ENCODE data around the gene UCN2. TPM values are rescaled to one million over a fixed set of nuclear protein-coding genes. Genes with fewer than 3 reads are reported as not detected.
A peak's percentile ranks its signal among the peaks of the same experiment; 100 is the strongest.
"Not testable (repeated sequence)": the region's sequence is repeated elsewhere in the genome, so short reads cannot be mapped to it uniquely, and the experiment has no call there.

UCN2 gene
- total RNA-seq, 1 donor from 2014 or later, result not detected

DNA sequence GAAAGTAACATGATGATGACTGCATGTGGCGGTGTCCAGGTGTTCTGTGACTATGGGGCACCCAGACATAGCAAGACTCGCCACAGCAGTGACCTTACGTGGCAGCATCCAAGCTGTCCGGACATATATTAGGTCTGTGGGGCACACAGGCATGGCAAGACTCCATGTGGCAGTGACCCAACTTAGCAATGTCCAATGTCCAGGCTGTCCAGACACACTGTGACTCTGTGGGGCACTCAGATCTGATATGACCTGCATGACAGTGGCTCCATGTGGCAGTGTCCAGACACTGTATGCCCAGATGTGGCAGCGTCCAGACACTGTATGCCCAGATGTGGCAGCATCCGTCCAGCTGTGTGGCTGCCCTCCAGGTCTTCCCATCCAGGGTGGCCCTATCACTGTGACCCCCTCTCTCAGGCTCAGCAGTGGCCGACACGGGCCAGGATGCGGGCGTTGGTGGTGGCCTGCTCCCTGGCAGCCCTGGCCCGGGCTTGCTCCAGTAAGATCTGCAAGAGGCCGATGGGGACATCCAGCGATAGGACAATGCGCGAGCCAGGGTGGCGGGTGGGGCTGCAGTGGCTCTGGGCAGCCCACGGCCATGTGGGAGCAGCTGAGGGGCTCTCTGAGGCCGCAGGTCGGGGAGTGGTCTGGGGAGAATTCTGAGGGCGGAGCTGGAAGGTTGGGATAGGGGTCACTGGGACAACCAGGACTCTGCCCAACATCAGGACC, 1.1 kb downstream of the UCN2 start:
- DNase-seq (ENCODE audit: low read depth in 2 of 2), result no peak

DNA sequence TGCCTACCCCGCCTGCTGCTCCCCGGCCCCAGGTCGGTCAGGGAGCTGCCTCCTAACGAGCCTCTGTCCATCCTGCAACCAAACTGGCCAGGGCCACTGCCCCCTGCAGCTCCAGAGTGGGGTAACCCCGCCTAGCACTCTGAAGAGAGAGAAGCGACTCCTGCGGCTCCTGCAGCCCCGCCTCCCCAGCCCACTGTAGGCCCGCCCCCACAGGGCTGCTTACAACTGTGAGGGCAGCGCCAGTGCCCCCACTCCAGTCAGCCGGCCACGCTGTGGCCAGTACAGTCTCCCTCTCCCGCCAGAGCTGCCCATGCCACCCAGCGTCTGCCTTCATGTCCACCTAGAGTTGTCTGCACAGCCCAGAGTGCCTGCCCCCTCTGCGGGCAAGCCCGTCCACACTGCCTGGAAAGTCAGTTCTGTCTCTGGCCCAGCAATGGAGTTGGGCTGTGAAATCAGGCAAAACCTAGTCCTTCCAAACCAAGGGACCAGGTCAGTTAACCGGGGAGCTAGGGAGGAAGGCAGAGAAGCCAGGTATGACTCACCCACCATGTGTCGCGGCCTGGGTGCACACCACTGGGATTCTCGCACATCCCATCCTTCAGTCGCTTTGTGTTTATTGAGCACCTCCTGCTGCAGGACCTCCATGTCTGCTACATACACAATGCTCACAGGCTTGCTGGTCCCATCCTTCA, 2.4 kb downstream of the UCN2 start:
- DNase-seq (ENCODE audit: low read depth in 2 of 2), result peak; percentile 25 to 37

DNA sequence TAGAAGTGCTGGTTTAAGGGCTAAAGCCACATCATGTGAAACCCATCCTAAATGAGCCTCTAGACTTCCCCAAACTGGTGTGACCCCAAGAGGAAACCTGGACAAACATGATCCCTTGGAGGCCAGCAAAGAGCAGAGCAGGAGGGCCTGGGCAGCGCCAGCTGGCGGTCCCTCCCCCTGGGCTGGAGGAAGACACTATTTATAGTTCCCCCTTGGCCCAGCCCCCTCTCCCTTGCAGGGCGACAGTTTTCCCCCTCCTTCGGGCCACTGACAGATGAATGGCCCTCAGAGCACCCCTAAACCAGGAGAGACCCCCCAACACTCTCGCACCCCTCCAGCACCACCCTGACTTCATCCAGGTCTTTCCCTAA, 2.9 kb downstream of the UCN2 start:
- no peak for DNase-seq (ENCODE audit: low read depth in 2 of 2)

DNA sequence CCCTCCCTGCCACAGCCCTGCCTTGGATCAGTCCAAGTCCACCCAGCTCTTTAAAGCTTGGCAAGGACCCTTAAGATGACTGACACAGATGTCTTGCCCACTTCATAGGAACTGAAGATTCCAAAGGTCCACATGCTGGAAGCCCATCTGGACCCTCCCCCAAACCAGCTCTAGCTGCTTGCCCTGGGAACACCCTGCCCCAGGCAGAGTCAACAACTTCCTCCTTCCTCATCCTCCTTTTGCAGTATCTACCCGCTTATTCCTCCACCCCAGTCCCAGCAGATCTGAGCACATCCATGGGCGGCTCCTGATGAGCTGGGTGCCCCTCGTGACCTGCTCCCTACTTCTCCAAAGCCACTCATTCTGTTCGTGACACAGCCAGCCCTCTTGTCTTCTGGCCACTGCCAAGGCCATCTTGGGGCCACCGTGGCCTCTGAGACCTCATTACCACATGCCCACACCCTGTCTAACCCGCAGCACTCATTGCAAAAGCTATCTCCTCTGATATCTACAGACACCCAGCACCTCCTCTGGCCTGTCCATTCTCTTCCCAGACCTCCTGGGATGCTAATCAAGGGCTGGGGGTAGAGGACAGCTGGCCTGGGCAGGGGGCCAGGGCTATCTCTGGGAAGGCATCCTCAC, 5.0 kb downstream of the UCN2 start:
- DNase-seq (ENCODE audit: low read depth in 2 of 2), result no peak

DNA sequence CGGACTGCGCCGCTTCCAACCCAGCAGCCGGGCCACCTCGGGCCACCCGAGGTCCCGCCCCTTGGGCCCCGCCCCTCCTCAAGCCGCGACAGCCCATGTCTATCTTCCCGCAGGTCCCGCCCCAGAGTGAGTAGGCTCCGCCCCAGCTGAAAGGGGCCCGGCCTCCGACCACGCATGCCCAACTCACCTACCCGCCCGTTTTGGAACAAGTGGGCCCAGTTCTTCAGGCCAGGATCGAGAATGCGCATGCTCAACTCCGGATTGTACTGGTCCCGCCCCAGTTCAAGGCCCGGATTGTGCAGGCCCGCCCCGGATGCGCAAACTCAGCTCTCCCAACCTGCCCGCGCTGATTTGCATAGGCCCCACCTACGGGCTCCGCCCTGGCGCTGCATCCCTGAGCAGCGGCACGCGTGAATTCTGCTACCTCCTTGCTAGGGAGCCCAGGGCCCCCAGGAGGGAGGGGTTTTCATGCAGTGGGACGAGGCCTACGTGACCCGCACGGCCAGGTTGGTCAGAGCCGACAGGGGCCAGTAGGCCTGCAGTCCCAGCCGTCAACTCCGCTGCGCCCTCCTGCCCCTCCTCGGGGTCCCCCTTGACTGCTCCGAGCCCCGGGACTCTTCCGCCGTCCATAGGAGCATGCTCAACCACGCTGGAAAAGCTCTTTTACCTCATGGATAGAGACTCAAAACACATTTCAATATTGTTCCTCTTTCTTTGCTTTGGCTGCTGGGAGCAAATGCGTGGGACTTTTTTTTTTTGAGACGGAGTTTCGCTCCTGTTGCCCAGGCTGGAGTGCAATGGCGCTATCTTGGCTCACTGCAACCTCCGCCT, 6.6 kb downstream of the UCN2 start, which contains the start of gene PFKFB4:
PFKFB4 (minus strand) TSS at position 8 of the 831 bp plus-strand sequence. CDS start 26 bp downstream, outside the sequence.
- peak; percentile 98 to 99 for DNase-seq (ENCODE audit: low read depth in 2 of 2)

DNA sequence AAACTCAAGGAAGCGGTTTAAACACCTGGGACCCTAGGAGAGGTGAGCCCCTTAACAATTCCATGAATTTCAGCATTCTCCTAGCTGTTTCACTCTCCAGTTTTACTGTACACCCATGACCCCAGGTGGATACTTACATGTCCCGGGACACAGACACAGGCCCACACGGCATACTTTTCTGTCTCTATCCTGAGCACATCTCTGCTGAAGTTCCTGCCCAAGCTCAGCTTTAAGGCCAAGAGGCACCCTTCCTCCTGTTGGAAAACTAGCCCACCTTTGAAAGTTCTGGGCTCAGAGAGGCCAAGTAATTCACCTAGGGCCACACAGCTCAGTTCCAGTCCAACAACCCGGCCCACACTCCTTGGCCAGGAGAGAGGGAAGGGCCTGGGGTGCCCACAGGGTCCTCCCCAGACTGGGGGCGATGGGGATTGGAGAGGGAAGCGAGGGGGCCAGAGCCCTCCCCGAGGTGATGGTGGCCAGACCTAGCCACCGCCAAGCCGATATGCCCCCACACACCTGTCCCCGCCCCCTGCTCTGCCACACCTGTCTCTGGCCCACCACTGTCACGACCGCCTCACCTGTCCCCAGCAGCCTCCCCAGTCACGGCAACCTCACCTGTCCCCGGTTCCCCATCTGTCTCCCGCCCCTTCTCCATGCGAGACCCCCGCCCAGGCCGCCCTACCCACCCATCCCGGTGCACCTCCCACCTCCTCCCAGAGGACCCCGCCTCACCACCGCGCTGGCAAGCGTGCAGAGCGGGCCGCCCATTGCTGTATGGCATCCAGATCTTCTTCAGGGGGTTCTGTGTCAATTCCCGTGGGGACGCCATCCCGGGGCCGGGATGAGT, 7.4 kb downstream of the UCN2 start:
- no peak for DNase-seq (ENCODE audit: low read depth in 2 of 2)

DNA sequence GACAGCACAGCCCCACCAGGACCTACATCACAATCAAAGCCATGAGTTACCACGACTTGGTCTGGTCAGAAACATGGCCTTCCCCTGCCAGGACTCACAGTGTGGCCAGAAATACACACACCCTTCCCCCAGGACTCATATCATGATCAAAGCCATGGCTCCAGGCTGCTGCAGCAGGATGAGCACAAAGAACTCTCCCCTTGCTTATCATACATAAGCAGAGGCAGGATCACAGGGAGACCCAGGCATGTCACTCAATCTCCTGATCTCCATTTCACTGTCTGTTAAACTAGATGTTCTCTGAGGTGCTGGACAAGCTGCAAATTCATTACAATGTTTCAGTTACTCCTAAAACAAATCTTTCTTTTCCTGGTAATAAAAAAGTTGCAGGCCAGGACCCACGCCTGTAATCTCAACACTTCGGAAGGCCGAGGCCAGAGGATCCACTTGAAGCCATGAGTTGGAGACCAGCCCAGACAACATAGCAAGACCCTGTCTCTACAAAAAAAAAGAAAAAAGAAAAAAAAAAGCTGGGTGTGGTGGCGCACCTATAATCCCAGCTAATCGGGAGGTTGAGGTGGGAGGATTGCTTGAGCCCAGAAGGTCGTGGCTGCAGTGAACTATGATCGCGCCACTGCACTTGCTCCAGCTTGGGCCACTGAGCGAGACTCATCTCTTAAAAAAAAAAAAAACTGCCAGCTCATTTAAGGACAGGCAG, 8.2 kb downstream of the UCN2 start:
- no peak for DNase-seq (ENCODE audit: low read depth in 2 of 2)

DNA sequence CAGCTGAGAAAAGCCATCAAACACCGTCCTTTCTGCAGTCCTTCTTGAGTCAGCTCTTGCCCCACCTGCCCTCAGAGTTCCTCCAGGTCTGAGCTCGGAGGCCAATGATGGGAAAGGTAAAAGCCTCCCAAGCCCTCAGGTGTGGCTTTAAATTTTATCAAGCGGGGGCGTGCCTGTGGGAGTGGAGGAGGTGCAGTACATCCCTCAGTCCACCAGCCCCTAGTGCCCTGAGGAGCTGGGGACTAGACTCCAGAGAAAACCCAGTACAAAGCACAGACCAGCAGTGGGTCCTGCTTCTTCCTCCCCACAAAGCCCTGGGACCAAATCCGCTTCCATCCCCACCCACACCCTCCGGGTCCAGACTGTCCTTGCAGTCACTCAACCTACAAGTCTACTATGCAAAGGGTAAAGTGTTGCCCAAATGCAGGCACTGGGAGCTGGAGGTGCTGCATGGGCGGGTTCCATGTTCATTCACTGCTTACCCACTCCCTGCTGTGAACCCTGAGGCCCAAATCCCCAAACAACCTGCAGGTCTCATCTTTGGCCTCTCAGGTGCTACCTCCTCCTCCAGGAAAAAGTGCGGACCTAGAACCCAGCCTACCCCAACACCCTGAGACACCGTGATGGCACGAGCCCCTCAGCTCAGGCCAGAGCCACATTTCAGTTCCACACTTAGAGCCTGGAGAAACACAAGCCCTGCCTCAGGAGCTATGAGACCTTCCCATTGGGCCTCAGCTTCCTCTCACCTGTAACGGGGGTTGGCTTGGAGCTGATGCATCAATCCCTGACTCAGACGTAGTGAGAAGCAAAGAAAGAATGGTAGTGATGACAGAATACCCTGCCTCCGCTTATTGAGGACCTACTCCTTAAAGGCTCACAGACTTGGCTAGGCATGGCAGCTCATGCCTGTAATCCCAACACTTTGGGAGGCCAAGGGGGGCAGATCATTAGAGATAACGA, 9.4 kb downstream of the UCN2 start:
- no peak for DNase-seq (ENCODE audit: low read depth in 2 of 2)

DNA sequence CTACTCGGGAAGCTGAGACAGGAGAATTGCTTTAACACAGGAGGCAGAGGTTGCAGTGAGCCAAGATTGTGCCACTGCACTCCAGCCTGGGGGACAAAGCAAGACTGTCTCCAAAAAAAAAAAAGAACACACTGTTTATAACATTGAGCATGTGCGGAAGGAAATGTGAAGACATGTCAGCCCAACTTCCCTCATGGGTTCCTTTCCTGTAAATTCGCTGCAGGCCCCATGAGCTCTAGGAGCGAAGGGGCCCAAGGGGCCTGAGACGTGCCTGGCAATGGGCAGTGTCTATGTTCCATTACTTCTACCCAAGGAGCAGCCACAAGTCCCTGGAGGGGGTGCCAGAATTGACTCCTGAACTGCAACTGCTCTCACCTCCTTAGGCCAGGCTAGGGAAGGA, 10.2 kb downstream of the UCN2 start:
- DNase-seq (ENCODE audit: low read depth in 2 of 2), result no peak

DNA sequence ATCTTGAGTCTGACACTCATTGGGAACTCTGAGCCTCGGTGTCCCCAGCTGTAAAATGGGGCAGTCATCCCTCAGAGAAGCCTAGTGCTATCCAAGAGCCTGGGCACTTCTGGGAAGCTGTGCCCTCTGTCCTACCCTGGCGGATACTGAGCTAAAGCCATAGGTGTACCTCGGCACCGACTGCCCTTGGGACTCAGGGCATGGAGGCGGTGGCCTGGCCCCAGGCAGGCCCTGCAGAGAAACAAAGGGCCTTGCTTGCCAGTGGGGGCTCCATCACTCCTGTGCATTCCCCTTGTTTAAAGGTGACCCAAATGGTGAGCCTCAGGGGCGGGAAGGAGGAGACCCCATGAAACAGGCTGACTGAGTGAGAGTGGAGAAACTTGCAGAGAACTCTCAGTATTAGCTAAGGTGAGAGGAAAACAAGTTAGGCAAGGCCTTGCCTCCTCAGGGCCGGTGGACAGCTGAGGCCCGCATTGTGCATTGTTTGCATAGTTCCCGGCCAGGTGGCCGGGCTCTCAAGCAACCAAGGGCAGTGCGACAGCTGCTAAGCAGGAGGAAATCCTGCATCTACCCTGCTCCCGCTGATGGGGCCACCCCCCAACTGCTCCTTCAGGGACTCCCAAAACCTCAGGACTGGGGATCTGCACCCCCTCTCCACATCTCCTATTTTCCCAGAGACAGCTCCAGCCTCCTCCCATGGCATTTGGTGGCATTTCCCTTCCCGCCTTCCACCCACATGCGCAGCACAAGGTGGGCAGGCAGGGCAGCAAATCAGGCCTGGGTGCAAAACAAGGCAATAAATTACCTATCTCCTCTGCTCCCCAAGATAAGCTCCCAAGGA, 11.2 kb downstream of the UCN2 start:
- DNase-seq (ENCODE audit: low read depth in 2 of 2), result no peak

DNA sequence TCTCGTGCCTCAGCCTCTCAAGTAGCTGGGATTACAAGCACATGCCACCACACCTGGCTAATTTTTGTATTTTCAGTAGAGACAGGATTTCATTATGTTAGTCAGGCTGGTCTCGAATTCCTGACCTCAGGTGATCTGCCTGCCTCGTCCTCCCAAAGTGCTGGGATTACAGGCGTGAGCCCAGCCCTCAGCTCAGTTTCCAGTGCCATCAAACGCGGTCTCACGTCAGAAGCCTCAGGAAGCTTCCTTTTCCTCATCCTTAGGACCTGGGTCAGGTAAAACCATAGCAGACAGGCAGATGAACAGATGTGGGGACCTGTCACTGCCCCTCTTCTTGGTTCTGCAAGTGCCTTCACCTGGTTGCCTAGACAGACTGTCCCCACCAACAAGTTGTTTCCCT, 11.9 kb downstream of the UCN2 start:
- not testable (repeated sequence) for DNase-seq (ENCODE audit: low read depth in 2 of 2)

DNA sequence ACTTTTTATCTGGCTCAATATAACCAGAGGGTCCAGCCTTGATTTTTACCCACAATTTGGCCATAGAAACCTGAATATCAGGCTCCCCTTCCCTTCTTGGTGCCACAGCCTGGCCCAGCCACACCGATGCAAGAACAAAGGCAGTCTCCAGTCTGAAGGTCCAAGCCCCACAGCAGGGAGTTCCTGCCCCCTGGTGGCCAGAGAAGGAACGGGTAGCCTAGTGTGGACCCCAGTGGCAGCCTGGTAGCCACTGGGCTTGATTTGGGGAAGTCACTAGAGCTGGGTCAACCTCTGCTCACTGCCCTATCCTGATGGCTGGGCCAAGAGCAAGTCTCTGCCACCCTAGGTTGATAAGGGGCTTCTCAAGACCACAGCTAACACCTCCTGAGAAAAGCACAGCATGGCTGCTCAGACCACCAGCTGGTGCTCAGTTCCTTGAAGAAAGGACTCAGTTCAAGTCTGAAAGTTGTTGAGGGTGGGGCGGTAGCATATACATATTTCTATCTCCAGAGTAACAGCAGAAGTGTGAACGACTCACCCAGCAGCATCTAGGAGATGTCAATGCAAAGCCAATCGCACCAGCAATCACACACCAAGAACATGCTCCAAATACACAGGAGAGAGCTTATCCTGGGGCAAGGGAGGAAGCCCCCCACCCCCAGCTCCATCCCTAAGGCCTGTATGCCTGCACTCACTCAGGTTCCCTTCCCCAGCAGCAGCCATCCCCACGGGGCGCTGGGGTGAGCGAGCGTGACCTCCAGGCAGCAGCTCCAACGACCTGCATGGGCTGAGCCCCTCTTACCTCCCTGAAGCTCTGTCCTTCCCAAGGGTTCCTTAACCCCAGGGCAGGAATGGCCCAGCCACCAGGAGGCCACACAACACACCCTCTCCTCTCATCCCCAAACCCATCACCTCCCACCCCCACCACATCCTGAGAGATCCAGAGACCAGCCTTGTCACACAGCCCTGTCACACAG, 14.6 kb downstream of the UCN2 start:
- DNase-seq (ENCODE audit: low read depth in 2 of 2), result peak; percentile 81 to 87

DNA sequence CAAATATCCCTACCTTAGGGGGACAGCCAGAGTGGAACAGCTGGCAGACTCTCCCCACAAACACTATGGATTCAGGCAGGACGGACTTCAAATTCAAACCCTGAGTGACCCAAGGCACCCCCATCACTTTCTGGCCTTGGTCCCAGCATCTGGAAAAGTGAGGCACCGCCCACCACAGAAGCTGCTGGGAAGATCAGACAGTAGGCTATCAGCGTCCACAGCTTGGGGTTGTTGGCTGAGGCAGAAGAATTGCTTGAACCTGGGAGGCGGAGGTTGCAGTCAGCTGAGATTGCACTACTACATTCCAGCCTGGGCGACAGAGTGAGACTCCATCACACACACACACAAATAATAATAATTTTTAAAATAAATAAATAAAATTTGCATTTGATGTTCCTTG, 15.5 kb downstream of the UCN2 start:
- no peak for DNase-seq (ENCODE audit: low read depth in 2 of 2)

DNA sequence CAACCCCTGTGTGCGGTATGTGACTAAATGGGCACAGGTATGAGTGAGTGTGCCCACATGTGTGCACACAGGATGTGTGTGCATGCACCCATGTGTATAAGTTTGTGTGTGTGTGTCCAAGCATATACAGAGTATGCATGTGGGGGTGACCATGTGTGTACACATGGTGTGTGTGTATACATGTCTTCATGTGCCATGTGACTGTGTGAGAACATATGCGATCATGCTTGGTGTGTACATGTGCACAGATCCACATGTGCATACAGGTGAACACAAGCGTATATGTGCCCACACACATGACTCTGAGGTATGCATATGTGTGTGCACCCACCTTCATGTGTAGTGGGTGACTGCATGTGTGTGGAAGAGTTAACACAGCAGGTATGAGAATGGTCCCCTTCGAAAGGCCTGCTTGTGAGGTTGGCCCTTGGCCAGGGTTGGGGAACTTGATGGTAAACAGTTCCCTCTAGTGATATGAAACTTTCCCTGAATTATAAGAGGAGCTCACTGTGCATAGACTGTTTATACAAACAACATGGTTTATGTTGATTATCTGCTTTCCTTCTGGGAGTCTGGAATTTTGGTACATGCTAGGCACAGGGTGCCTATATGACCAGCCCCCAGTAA, 17.3 kb downstream of the UCN2 start:
- peak in 1 of 2 donors; percentile 51 for DNase-seq (ENCODE audit: low read depth in 2 of 2)

DNA sequence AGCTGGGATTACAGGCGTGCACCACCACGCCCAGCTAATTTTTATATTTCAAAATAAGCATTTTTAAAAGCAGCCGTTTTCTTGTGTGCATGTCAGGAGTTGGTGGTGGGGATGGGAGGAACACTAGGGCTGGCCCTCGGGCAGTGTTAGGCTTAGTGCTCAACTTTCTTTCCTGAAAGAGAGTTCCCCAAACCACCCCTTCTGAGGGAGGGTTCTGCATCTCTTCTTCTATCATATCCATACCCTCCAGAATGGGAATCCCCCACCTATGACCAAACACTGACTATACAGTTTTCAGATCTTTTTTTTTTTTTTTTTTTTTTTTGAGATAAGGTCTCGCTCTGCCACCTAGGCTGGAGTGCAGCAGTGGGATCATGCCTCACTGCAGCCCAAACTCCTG, 19.4 kb downstream of the UCN2 start:
- no peak for DNase-seq (ENCODE audit: low read depth in 2 of 2)

DNA sequence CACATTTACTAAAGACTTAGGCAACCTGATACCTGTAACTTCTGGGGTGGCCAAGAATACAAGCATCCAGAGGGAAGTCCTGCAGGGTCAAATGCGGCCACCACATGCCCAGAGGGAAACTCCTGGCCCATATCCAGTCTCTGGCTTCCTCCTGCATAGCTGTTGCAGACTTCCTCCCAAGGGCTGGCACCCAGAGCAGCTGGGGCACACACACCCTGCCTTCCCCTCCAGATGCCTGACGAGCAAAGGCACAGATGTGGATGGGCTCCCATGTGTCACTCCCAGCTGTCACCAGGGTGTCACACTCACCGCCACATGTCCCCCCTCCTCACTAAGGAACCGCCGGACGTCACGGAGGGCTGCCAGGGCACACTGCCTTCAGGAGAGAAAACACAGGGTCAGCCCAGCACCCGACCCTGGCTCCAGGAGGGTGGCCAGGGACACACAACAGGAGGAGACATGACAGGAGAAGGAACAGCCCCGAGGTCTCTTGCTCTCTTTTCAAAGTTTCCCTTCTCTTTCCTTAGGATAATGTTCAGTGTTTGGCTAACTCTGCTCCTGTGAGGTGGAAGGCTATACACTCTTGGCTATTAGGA, 20.2 kb downstream of the UCN2 start:
- peak in 1 of 2 donors; percentile 22 for DNase-seq (ENCODE audit: low read depth in 2 of 2)
